AG10803 (cell line): ENCODE measurements around the gene ZG16.

Experiments used
- DNase-seq: peaks from one replicate; pipeline ENCODE4 v3.0.0; 2010; ENCODE audit warnings: low read depth
- H3K4me3 ChIP-seq: 2 replicates; pipeline ENCODE4 v1.5.1; 2011; ENCODE audit warnings: mild to moderate bottlenecking, low read length, control low read depth
- CTCF ChIP-seq: conservative IDR thresholded peaks from 2 replicates; pipeline ENCODE4 v1.5.1; 2011; ENCODE audit warnings: mild to moderate bottlenecking, low read length, control low read depth, inconsistent platforms

The ZG16 gene

GRCh38 chr16:29805232-29806098 is 27.4 kb downstream of the ZG16 start:
- no peak; the same call in 1 of the 2 replicates for TF ChIP-seq CTCF
- peak; percentile 98 for DNase-seq
- H3K4me3 ChIP-seq: peak overlapping the region; percentile 94

- no peak for TF ChIP-seq CTCF
- peak within 1 kb of the TSS; percentile 94 for H3K4me3 ChIP-seq
- DNase-seq: no peak
Measured at GRCh38 chr16:29806099-29806579, 28.1 kb downstream of the ZG16 start, which contains the start of gene MAZ. TSS of gene MAZ (plus strand) at chr16:29806529. CDS start at chr16:29806702, 173 bp downstream.

GRCh38 chr16:29806641-29807425 is 28.8 kb downstream of the ZG16 start:
- H3K4me3 ChIP-seq: peak overlapping the region; percentile 71
- no peak for DNase-seq
- TF ChIP-seq CTCF: no peak

GRCh38 chr16:29807426-29808218 is 29.6 kb downstream of the ZG16 start:
- DNase-seq: peak; percentile 93
- peak overlapping the region; percentile 71 for H3K4me3 ChIP-seq
- TF ChIP-seq CTCF: peak; percentile 68

- DNase-seq: no peak
- H3K4me3 ChIP-seq: peak overlapping the region; percentile 71
- TF ChIP-seq CTCF: no peak
Measured at GRCh38 chr16:29808219-29808900, 30.3 kb downstream of the ZG16 start.

GRCh38 chr16:29809031-29809747 is 31.1 kb downstream of the ZG16 start:
- no peak for TF ChIP-seq CTCF
- DNase-seq: no peak
- H3K4me3 ChIP-seq: peak overlapping the region; percentile 71
